ENCODE data around the gene EFNB2.

Gene EFNB2

GRCh38 chr13:106488076-106488475, 47.4 kb downstream of the EFNB2 start:
- in situ Hi-C loops (cut with HindIII; ENCODE audit: low sequenced_read_pairs) = no loop called here

- in situ Hi-C loops (cut with HindIII; ENCODE audit: low sequenced_read_pairs) = no loop called here
These were observed 48.3 kb downstream of the EFNB2 start for GRCh38 chr13:106487129-106487528.

GRCh38 chr13:106486287-106486686, 49.2 kb downstream of the EFNB2 start:
- in situ Hi-C loops (cut with HindIII; ENCODE audit: low sequenced_read_pairs) = no loop called here

- in situ Hi-C loops (cut with HindIII; ENCODE audit: low sequenced_read_pairs) = no loop called here
These were observed 50.8 kb downstream of the EFNB2 start for GRCh38 chr13:106484537-106485193.

GRCh38 chr13:106484084-106484483, 51.4 kb downstream of the EFNB2 start:
- in situ Hi-C loops (cut with HindIII; ENCODE audit: low sequenced_read_pairs) = no loop called here

GRCh38 chr13:106481919-106482318, 53.5 kb downstream of the EFNB2 start:
- in situ Hi-C loops (cut with HindIII; ENCODE audit: low sequenced_read_pairs) = no loop called here

GRCh38 chr13:106480351-106480910, 55.0 kb downstream of the EFNB2 start:
- in situ Hi-C loops (cut with HindIII; ENCODE audit: low sequenced_read_pairs) = no loop called here

GRCh38 chr13:106479929-106480328, 55.5 kb downstream of the EFNB2 start:
- in situ Hi-C loops (cut with HindIII; ENCODE audit: low sequenced_read_pairs) = no loop called here

GRCh38 chr13:106478116-106478515, 57.3 kb downstream of the EFNB2 start:
- in situ Hi-C loops (cut with HindIII; ENCODE audit: low sequenced_read_pairs) = no loop called here

GRCh38 chr13:106477303-106477702, 58.2 kb downstream of the EFNB2 start:
- in situ Hi-C loops (cut with HindIII; ENCODE audit: low sequenced_read_pairs) = no loop called here

GRCh38 chr13:106475852-106476251, 59.6 kb downstream of the EFNB2 start:
- in situ Hi-C loops (cut with HindIII; ENCODE audit: low sequenced_read_pairs) = no loop called here

GRCh38 chr13:106474912-106475311, 60.5 kb downstream of the EFNB2 start:
- in situ Hi-C loops (cut with HindIII; ENCODE audit: low sequenced_read_pairs) = no loop called here

- in situ Hi-C loops (cut with HindIII; ENCODE audit: low sequenced_read_pairs) = no loop called here
These were observed 62.3 kb downstream of the EFNB2 start for GRCh38 chr13:106473154-106473553.

- in situ Hi-C loops (cut with HindIII; ENCODE audit: low sequenced_read_pairs) = no loop called here
These were observed 62.8 kb downstream of the EFNB2 start for GRCh38 chr13:106472621-106473020.

- in situ Hi-C loops (cut with HindIII; ENCODE audit: low sequenced_read_pairs) = no loop called here
These were observed 63.4 kb downstream of the EFNB2 start for GRCh38 chr13:106471957-106472543.

- in situ Hi-C loops (cut with HindIII; ENCODE audit: low sequenced_read_pairs) = no loop called here
These were observed 64.9 kb downstream of the EFNB2 start for GRCh38 chr13:106470576-106470975.

- in situ Hi-C loops (cut with HindIII; ENCODE audit: low sequenced_read_pairs) = no loop called here
These were observed 66.5 kb downstream of the EFNB2 start for GRCh38 chr13:106468744-106469590.

- in situ Hi-C loops (cut with HindIII; ENCODE audit: low sequenced_read_pairs) = no loop called here
These were observed 67.3 kb downstream of the EFNB2 start for GRCh38 chr13:106468207-106468606.

GRCh38 chr13:106467427-106468122, 67.9 kb downstream of the EFNB2 start:
- in situ Hi-C loops (cut with HindIII; ENCODE audit: low sequenced_read_pairs) = no loop called here

- in situ Hi-C loops (cut with HindIII; ENCODE audit: low sequenced_read_pairs) = no loop called here
These were observed 68.6 kb downstream of the EFNB2 start for GRCh38 chr13:106466691-106467426.
